HepG2 (cell line): ENCODE measurements around the gene DMRT3. TPM values are rescaled to one million over a fixed set of nuclear protein-coding genes. Genes with fewer than 3 reads are reported as not detected.

ENCODE experiments used
- ATAC-seq: fragments of 200-7000 bp; cut with Tn5 transposase; 3 replicates; pipeline ENCODE4 v1.9.1; 2020; ENCODE audit warnings: mild to moderate bottlenecking, moderate library complexity
- BruUV-seq: library from RNA; stranded (reverse); fragments of 400-500 nt; replicated peaks from 2 replicates; lab custom pipeline; 2021; lab: Mats Ljungman, UMichigan
- CTCF ChIA-PET: fragments of 300-600 bp; formaldehyde crosslinking; extraction: SDS; loops from one replicate; lab custom pipeline; 2021; ENCODE audit warnings: low total read pairs, inconsistent platforms, low intra/inter-chr PET ratio; lab: Yijun Ruan, JAX
- POLR2A ChIA-PET: fragments of 350-600 bp; sonication (Branson Sonifier 250); formaldehyde crosslinking; loops from one replicate; lab custom pipeline; 2020; ENCODE audit warnings: antibody characterized with exemption, inconsistent platforms; lab: Yijun Ruan, JAX
- DNase-seq: peaks from one replicate; pipeline ENCODE4 v3.0.0-alpha.2; 2015; ENCODE audit warnings: low spot score
- FAIRE-seq: peaks from 3 replicates; lab custom pipeline; 2011; peaks lifted over from hg19 to GRCh38; lab: Jason Lieb, UNC
- H2AFZ ChIP-seq: one replicate; pipeline ENCODE4 v1.6.1; 2011; ENCODE audit warnings: low read length, inconsistent platforms
- H3K27ac ChIP-seq: fragments of 300-600 bp; 3 replicates; pipeline ENCODE4 v1.8.0; 2011; ENCODE audit warnings: mixed run types, mild to moderate bottlenecking, mixed read lengths, low read length, inconsistent platforms; ENCODE audit not compliant: insufficient read depth; ENCODE audit errors: extremely low read length
- H3K27me3 ChIP-seq, 2 experiments: fragments of 200-600 bp in 1 of 2; 2 replicates in 1 of 2; 3 replicates in 1 of 2; pipeline versions ENCODE4 v1.6.0 to v1.8.0; 2011; ENCODE audit warnings: low read length in 2 of 2, mild to moderate bottlenecking in 2 of 2, moderate library complexity in 2 of 2, inconsistent platforms in 1 of 2; ENCODE audit not compliant: insufficient read depth in 2 of 2, control insufficient read depth in 1 of 2
- H3K36me3 ChIP-seq, 2 experiments: fragments of 200-600 bp in 1 of 2; replicated peaks in 1 of 2; 2 replicates in 1 of 2; 3 replicates in 1 of 2; pipeline versions ENCODE4 v1.5.1 to v1.8.0; 2011; ENCODE audit warnings: low read length in 2 of 2, inconsistent platforms in 1 of 2; ENCODE audit not compliant: insufficient read depth in 2 of 2, control insufficient read depth in 1 of 2
- H3K4me1 ChIP-seq: 2 replicates; pipeline ENCODE4 v1.5.1; 2012; ENCODE audit warnings: low read length, inconsistent platforms; ENCODE audit not compliant: insufficient read depth
- H3K4me2 ChIP-seq: 2 replicates; pipeline ENCODE4 v1.6.0; 2011; ENCODE audit warnings: low read depth, low read length, inconsistent platforms
- H3K4me3 ChIP-seq, 3 experiments: fragments of 200-600 bp in 1 of 3; sonication (generic), shearing (Covaris generic) in 1 of 3; replicated peaks in 1 of 3; 2 replicates each; pipeline ENCODE4 v1.5.1; 2011 to 2016; ENCODE audit warnings: low read length in 3 of 3, inconsistent platforms in 2 of 3, low read depth in 2 of 3, mild to moderate bottlenecking in 2 of 3, control low read depth in 1 of 3, mixed read lengths in 1 of 3; ENCODE audit not compliant: insufficient read depth in 1 of 3
- H3K79me2 ChIP-seq: one replicate; pipeline ENCODE4 v1.6.1; 2011; ENCODE audit warnings: low read length, inconsistent platforms; ENCODE audit not compliant: insufficient read depth
- H3K9ac ChIP-seq: 2 replicates; pipeline ENCODE4 v1.6.0; 2011; ENCODE audit warnings: mild to moderate bottlenecking, low read depth, low read length, inconsistent platforms; ENCODE audit not compliant: insufficient read depth
- H3K9me3 ChIP-seq: 2 replicates; pipeline ENCODE4 v1.5.1; 2012; ENCODE audit warnings: mild to moderate bottlenecking, low read length
- H4K20me1 ChIP-seq: 2 replicates; pipeline ENCODE4 v1.6.0; 2011; ENCODE audit warnings: inconsistent platforms, mild to moderate bottlenecking, low read length, moderate library complexity; ENCODE audit not compliant: insufficient read depth
- FIP1L1 ChIP-seq: fragments of 200-400 bp; formaldehyde crosslinking; IDR thresholded peaks from 2 replicates; pipeline ENCODE4 v1.6.1; 2018; ENCODE audit warnings: low read depth, mild to moderate bottlenecking, low read length, moderate library complexity, borderline replicate concordance; ENCODE audit not compliant: insufficient read depth
- NR2F6 ChIP-seq, 2 experiments: IDR thresholded peaks; 2 replicates each; pipeline ENCODE4 v1.6.1; 2016; ENCODE audit warnings: antibody characterized with exemption in 1 of 2, mild to moderate bottlenecking in 1 of 2
- SP5 ChIP-seq: IDR thresholded peaks from 2 replicates; pipeline ENCODE4 v1.6.1; 2016; ENCODE audit warnings: low read depth, borderline replicate concordance
- ZNF30 ChIP-seq: sonication (generic); formaldehyde crosslinking; IDR thresholded peaks from 2 replicates; pipeline ENCODE4 v1.5.0; 2020; ENCODE audit warnings: mild to moderate bottlenecking, missing genetic modification reagents
- ZNF720 ChIP-seq: sonication (generic); formaldehyde crosslinking; IDR thresholded peaks from 2 replicates; pipeline ENCODE4 v1.4.0; 2020; ENCODE audit warnings: missing genetic modification reagents
- ZNF776 ChIP-seq: sonication (generic); formaldehyde crosslinking; IDR thresholded peaks from 2 replicates; pipeline ENCODE4 v1.4.0; 2020; ENCODE audit warnings: mild to moderate bottlenecking, missing genetic modification reagents
- WGBS: methylation state at CpG from one replicate; pipeline ENCODE4 v1.1.6; 2017; ENCODE audit warnings: low lambda C conversion rate; 5-methylcytosine and 5-hydroxymethylcytosine counted together
- in situ Hi-C: cut with HindIII; loops from 2 replicates; pipeline ENCODE4 v1.10.0; 2017; ENCODE audit warnings: low pct_unique_long_range_greater_than_20kb; ENCODE audit not compliant: extremely low pct_ligation_motif_present
- intact Hi-C: fragments of 100-400 bp; cut with micrococcal nuclease; formaldehyde crosslinking; loops from one replicate; pipeline ENCODE4 v1.10.0; 2022; ENCODE audit not compliant: unreplicated experiment
- polyA plus RNA-seq, 8 experiments: library from polyadenylated mRNA; depleted of rRNA in 3 of 8; stranded (reverse) in 7 of 8; unstranded in 1 of 8; fragments of >200 nt; fragmentation: Illumina TruSeq in 4 of 8; extraction: Trizol in 4 of 8; gene quantifications; 2 replicates each; pipeline versions ENCODE4 v1.2.1 to v1.2.3, GENCODE V29; 2011 to 2016; ENCODE audit warnings: low read depth in 4 of 8, missing spikeins in 1 of 8, mixed read lengths in 1 of 8; ENCODE audit not compliant: insufficient read depth in 1 of 8
- total RNA-seq, 5 experiments: library from RNA; depleted of rRNA; stranded (reverse); fragments of >200 nt; fragmentation: Illumina TruSeq; extraction: Trizol; gene quantifications; 2 replicates each; pipeline ENCODE4 v1.2.3, GENCODE V29; 2016; ENCODE audit warnings: low read depth in 1 of 5
- TF ChIP-seq, protein P1 (sequence below): IDR thresholded peaks from 2 replicates; pipeline ENCODE4 v1.6.1; 2018; ENCODE audit warnings: missing genetic modification reagents, mild to moderate bottlenecking, missing compliant biosample characterization
- TF ChIP-seq, protein P2 (sequence below): IDR thresholded peaks from 2 replicates; pipeline ENCODE4 v1.6.1; 2012; ENCODE audit warnings: inconsistent platforms
- TF ChIP-seq, protein P3 (sequence below): IDR thresholded peaks from 2 replicates; pipeline ENCODE4 v1.6.1; 2016

DMRT3 gene
- total and polyA plus RNA-seq, 2 of the 13 experiments (the other 11 are each of a cell fraction or from before 2014, with no cell fraction given), result not detected

DNA sequence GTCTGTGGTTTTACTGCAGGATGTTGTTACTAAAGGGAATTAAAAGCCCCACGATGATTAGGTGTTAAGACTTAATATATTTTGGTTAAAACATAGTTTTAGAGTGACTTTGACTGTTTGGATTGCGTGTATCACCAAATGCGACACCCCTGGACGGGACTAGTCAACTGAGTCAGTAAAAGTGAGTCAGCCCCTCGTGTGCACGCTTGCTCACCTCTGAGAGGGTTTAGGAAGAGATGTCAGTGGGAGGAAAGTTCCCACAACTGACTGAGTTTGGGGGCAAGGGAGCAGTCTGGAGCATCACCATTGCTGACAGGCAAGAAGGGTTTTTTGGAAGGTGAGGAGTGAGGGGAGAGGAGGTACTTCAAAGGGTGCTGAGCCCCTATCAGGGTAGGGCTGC, 14.4 kb upstream of the DMRT3 start:
- Histone ChIP-seq H3K4me1 (no peaks in the 10 kb centered on the region), H3K27ac (no peak overlapping the region), H3K4me3 (no peak overlapping the region), H3K27me3 (peaks cover 0 to 36% of the 10 kb centered on the region in 2 experiments; a peak in 3 of 5 replicates), H2AFZ (no peak overlapping the region), H3K9ac (no peak overlapping the region), H4K20me1 (no peaks in the 10 kb centered on the region), H3K4me2 (no peak overlapping the region), H3K9me3 (no peaks in the 10 kb centered on the region), H3K36me3 (no peaks in the 10 kb centered on the region), H3K79me2 (no peaks in the 10 kb centered on the region)
- ChIA-PET CTCF (no interaction called here), POLR2A (no interaction called here)
- TF ChIP-seq, protein P1, sequence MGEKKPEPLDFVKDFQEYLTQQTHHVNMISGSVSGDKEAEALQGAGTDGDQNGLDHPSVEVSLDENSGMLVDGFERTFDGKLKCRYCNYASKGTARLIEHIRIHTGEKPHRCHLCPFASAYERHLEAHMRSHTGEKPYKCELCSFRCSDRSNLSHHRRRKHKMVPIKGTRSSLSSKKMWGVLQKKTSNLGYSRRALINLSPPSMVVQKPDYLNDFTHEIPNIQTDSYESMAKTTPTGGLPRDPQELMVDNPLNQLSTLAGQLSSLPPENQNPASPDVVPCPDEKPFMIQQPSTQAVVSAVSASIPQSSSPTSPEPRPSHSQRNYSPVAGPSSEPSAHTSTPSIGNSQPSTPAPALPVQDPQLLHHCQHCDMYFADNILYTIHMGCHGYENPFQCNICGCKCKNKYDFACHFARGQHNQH (CRISPR knock-in tag), result no peak
- TF ChIP-seq NR2F6 (IDR thresholded peaks at IDR 0.05), result no peak
- no peak for TF ChIP-seq NR2F6 (CRISPR knock-in tag; IDR thresholded peaks at IDR 0.05)
- no peak for TF ChIP-seq ZNF30 (CRISPR knock-in tag)
- TF ChIP-seq, protein P2, sequence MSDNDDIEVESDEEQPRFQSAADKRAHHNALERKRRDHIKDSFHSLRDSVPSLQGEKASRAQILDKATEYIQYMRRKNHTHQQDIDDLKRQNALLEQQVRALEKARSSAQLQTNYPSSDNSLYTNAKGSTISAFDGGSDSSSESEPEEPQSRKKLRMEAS, result no peak
- ATAC-seq, result no peak
- 0% methylated on average over 6 of the region's 6 CpGs for WGBS
- DNase-seq, result no peak
- FAIRE-seq, result no peak
- intact Hi-C loops, result no loop called here
- in situ Hi-C loops, result no loop called here
- BruUV-seq, result no TSS peak

DNA sequence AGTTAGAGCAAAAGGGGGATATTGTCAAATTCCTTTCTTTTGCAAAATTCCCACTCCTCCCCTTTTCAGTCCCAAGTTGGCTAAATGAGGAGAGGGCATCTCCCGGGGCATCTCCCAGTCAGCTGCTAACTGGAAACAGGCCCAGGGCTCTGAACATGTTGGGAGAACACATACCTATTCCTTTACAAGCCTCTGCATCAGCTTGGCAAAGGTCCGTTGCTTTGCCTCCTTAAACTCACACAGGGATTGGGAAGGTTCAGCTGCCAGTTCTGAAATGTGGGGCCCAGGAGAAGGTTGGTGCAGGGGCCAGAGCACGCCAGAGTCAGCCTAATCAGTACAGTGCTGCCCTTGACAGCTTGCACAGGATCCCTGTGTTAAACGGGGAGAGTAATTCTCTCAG, 11.0 kb upstream of the DMRT3 start:
- POLR2A ChIA-PET, result no interaction called here
- intact Hi-C loops (no loop called here), in situ Hi-C loops (no loop called here)
- no peak overlapping the region for H3K4me3 ChIP-seq
- CTCF ChIA-PET, result no interaction called here
- H3K36me3 ChIP-seq, result no peaks in the 10 kb centered on the region
- H3K9me3 ChIP-seq, result no peaks in the 10 kb centered on the region
- H4K20me1 ChIP-seq, result no peaks in the 10 kb centered on the region
- no peak overlapping the region for H2AFZ ChIP-seq
- no peak overlapping the region for H3K27ac ChIP-seq
- DNase-seq, result no peak
- TF ChIP-seq SP5 (CRISPR knock-in tag), result no peak
- TF ChIP-seq ZNF720 (CRISPR knock-in tag), result no peak
- TF ChIP-seq, protein P3, sequence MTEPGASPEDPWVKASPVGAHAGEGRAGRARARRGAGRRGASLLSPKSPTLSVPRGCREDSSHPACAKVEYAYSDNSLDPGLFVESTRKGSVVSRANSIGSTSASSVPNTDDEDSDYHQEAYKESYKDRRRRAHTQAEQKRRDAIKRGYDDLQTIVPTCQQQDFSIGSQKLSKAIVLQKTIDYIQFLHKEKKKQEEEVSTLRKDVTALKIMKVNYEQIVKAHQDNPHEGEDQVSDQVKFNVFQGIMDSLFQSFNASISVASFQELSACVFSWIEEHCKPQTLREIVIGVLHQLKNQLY (CRISPR knock-in tag), result no peak
- TF ChIP-seq ZNF30 (CRISPR knock-in tag), result no peak
- TF ChIP-seq FIP1L1, result no peak
- no peak for TF ChIP-seq ZNF776 (CRISPR knock-in tag)
- FAIRE-seq, result no peak
- H3K9ac ChIP-seq, result no peak overlapping the region
- H3K4me1 ChIP-seq, result no peaks in the 10 kb centered on the region
- no peak overlapping the region for H3K4me2 ChIP-seq
- no peaks in the 10 kb centered on the region for H3K79me2 ChIP-seq
- BruUV-seq, result no TSS peak
- ATAC-seq, result no peak
- 6% methylated on average over 4 of the region's 4 CpGs for WGBS
- peaks cover 3 to 48% of the 10 kb centered on the region in 2 experiments; a peak in 4 of 5 replicates for H3K27me3 ChIP-seq
